HepG2 (cell line): Measurements from ENCODE around the gene MRPS18C. TPM values are rescaled to one million over a fixed set of nuclear protein-coding genes. Genes with fewer than 3 reads are reported as not detected.

Experiments used
- ATAC-seq: fragments of 200-7000 bp; cut with Tn5 transposase; 3 replicates; pipeline ENCODE4 v1.9.1; 2020; ENCODE audit warnings: mild to moderate bottlenecking, moderate library complexity
- BruUV-seq: library from RNA; stranded (reverse); fragments of 400-500 nt; replicated peaks from 2 replicates; lab custom pipeline; 2021; lab: Mats Ljungman, UMichigan
- CTCF ChIA-PET: fragments of 300-600 bp; formaldehyde crosslinking; extraction: SDS; loops from one replicate; lab custom pipeline; 2021; ENCODE audit warnings: low total read pairs, inconsistent platforms, low intra/inter-chr PET ratio; lab: Yijun Ruan, JAX
- POLR2A ChIA-PET: fragments of 350-600 bp; sonication (Branson Sonifier 250); formaldehyde crosslinking; loops from one replicate; lab custom pipeline; 2020; ENCODE audit warnings: antibody characterized with exemption, inconsistent platforms; lab: Yijun Ruan, JAX
- DNase-seq: peaks from one replicate; pipeline ENCODE4 v3.0.0-alpha.2; 2015; ENCODE audit warnings: low spot score
- FAIRE-seq: peaks from 3 replicates; lab custom pipeline; 2011; peaks lifted over from hg19 to GRCh38; lab: Jason Lieb, UNC
- H2AFZ ChIP-seq: one replicate; pipeline ENCODE4 v1.6.1; 2011; ENCODE audit warnings: low read length, inconsistent platforms
- H3K27ac ChIP-seq: fragments of 300-600 bp; 3 replicates; pipeline ENCODE4 v1.8.0; 2011; ENCODE audit warnings: mixed run types, mild to moderate bottlenecking, mixed read lengths, low read length, inconsistent platforms; ENCODE audit not compliant: insufficient read depth; ENCODE audit errors: extremely low read length
- H3K27me3 ChIP-seq, 2 experiments: fragments of 200-600 bp in 1 of 2; 2 replicates in 1 of 2; 3 replicates in 1 of 2; pipeline versions ENCODE4 v1.6.0 to v1.8.0; 2011; ENCODE audit warnings: low read length in 2 of 2, mild to moderate bottlenecking in 2 of 2, moderate library complexity in 2 of 2, inconsistent platforms in 1 of 2; ENCODE audit not compliant: insufficient read depth in 2 of 2, control insufficient read depth in 1 of 2
- H3K36me3 ChIP-seq, 2 experiments: fragments of 200-600 bp in 1 of 2; replicated peaks in 1 of 2; 2 replicates in 1 of 2; 3 replicates in 1 of 2; pipeline versions ENCODE4 v1.5.1 to v1.8.0; 2011; ENCODE audit warnings: low read length in 2 of 2, inconsistent platforms in 1 of 2; ENCODE audit not compliant: insufficient read depth in 2 of 2, control insufficient read depth in 1 of 2
- H3K4me1 ChIP-seq: 2 replicates; pipeline ENCODE4 v1.5.1; 2012; ENCODE audit warnings: low read length, inconsistent platforms; ENCODE audit not compliant: insufficient read depth
- H3K4me2 ChIP-seq: 2 replicates; pipeline ENCODE4 v1.6.0; 2011; ENCODE audit warnings: low read depth, low read length, inconsistent platforms
- H3K4me3 ChIP-seq, 3 experiments: fragments of 200-600 bp in 1 of 3; sonication (generic), shearing (Covaris generic) in 1 of 3; replicated peaks in 1 of 3; 2 replicates each; pipeline ENCODE4 v1.5.1; 2011 to 2016; ENCODE audit warnings: low read length in 3 of 3, inconsistent platforms in 2 of 3, low read depth in 2 of 3, mild to moderate bottlenecking in 2 of 3, control low read depth in 1 of 3, mixed read lengths in 1 of 3; ENCODE audit not compliant: insufficient read depth in 1 of 3
- H3K79me2 ChIP-seq: one replicate; pipeline ENCODE4 v1.6.1; 2011; ENCODE audit warnings: low read length, inconsistent platforms; ENCODE audit not compliant: insufficient read depth
- H3K9ac ChIP-seq: 2 replicates; pipeline ENCODE4 v1.6.0; 2011; ENCODE audit warnings: mild to moderate bottlenecking, low read depth, low read length, inconsistent platforms; ENCODE audit not compliant: insufficient read depth
- H3K9me3 ChIP-seq: 2 replicates; pipeline ENCODE4 v1.5.1; 2012; ENCODE audit warnings: mild to moderate bottlenecking, low read length
- H4K20me1 ChIP-seq: 2 replicates; pipeline ENCODE4 v1.6.0; 2011; ENCODE audit warnings: inconsistent platforms, mild to moderate bottlenecking, low read length, moderate library complexity; ENCODE audit not compliant: insufficient read depth
- ADNP ChIP-seq: sonication (generic); formaldehyde crosslinking; IDR thresholded peaks from 2 replicates; pipeline ENCODE4 v1.4.0; 2020; ENCODE audit warnings: missing genetic modification reagents
- ATRX ChIP-seq: sonication (generic); formaldehyde crosslinking; IDR thresholded peaks from 2 replicates; pipeline ENCODE4 v1.4.0; 2020; ENCODE audit warnings: missing genetic modification reagents, borderline replicate concordance
- GABPA ChIP-seq, 2 experiments: IDR thresholded peaks; 2 replicates each; pipeline ENCODE4 v1.6.1; 2011 to 2016; ENCODE audit warnings: low read depth in 2 of 2, low read length in 1 of 2, missing biosample characterization in 1 of 2, missing genetic modification characterization in 1 of 2
- ISX ChIP-seq: sonication (generic); formaldehyde crosslinking; conservative IDR thresholded peaks from 2 replicates; pipeline ENCODE4 v1.5.0; 2020; ENCODE audit warnings: missing genetic modification reagents
- KDM5A ChIP-seq: fragments of 200-600 bp; sonication (generic); IDR thresholded peaks from 2 replicates; pipeline ENCODE4 v1.7.0; 2018; ENCODE audit warnings: antibody characterized with exemption, mild to moderate bottlenecking, low read length, borderline replicate concordance
- NKX3-1 ChIP-seq: sonication (generic); formaldehyde crosslinking; IDR thresholded peaks from 2 replicates; pipeline ENCODE4 v1.5.0; 2020; ENCODE audit warnings: missing genetic modification reagents
- PHF8 ChIP-seq: sonication (generic); formaldehyde crosslinking; IDR thresholded peaks from 2 replicates; pipeline ENCODE4 v1.5.0; 2020; ENCODE audit warnings: missing genetic modification reagents
- PITX1 ChIP-seq: sonication (generic); formaldehyde crosslinking; IDR thresholded peaks from 2 replicates; pipeline ENCODE4 v1.5.1; 2020; ENCODE audit warnings: mild to moderate bottlenecking, missing genetic modification reagents
- RAD51 ChIP-seq: fragments of 450-650 bp; IDR thresholded peaks from 2 replicates; pipeline ENCODE4 v1.6.1; 2016; ENCODE audit warnings: borderline replicate concordance
- SP140L ChIP-seq: sonication (generic); formaldehyde crosslinking; IDR thresholded peaks from 2 replicates; pipeline ENCODE4 v1.4.0; 2020; ENCODE audit warnings: missing genetic modification reagents, borderline replicate concordance
- THYN1 ChIP-seq: sonication (generic); formaldehyde crosslinking; IDR thresholded peaks from 2 replicates; pipeline ENCODE4 v1.8.1; 2023; ENCODE audit warnings: low read depth, mild to moderate bottlenecking, moderate library complexity, missing genetic modification reagents, borderline replicate concordance
- TP53 ChIP-seq: sonication (generic); formaldehyde crosslinking; conservative IDR thresholded peaks from 2 replicates; pipeline ENCODE4 v1.4.0; 2020; ENCODE audit warnings: missing genetic modification reagents
- ZNF20 ChIP-seq: sonication (generic); formaldehyde crosslinking; IDR thresholded peaks from 2 replicates; pipeline ENCODE4 v1.4.0; 2020; ENCODE audit warnings: mild to moderate bottlenecking, moderate library complexity, missing genetic modification reagents
- ZNF234 ChIP-seq: sonication (generic); formaldehyde crosslinking; conservative IDR thresholded peaks from 2 replicates; pipeline ENCODE4 v1.5.1; 2020; ENCODE audit warnings: mild to moderate bottlenecking, missing genetic modification reagents
- WGBS: methylation state at CpG from one replicate; pipeline ENCODE4 v1.1.6; 2017; ENCODE audit warnings: low lambda C conversion rate; 5-methylcytosine and 5-hydroxymethylcytosine counted together
- in situ Hi-C: cut with HindIII; loops from 2 replicates; pipeline ENCODE4 v1.10.0; 2017; ENCODE audit warnings: low pct_unique_long_range_greater_than_20kb; ENCODE audit not compliant: extremely low pct_ligation_motif_present
- intact Hi-C: fragments of 100-400 bp; cut with micrococcal nuclease; formaldehyde crosslinking; loops from one replicate; pipeline ENCODE4 v1.10.0; 2022; ENCODE audit not compliant: unreplicated experiment
- polyA plus RNA-seq, 8 experiments: library from polyadenylated mRNA; depleted of rRNA in 3 of 8; stranded (reverse) in 7 of 8; unstranded in 1 of 8; fragments of >200 nt; fragmentation: Illumina TruSeq in 4 of 8; extraction: Trizol in 4 of 8; gene quantifications; 2 replicates each; pipeline versions ENCODE4 v1.2.1 to v1.2.3, GENCODE V29; 2011 to 2016; ENCODE audit warnings: low read depth in 4 of 8, missing spikeins in 1 of 8, mixed read lengths in 1 of 8; ENCODE audit not compliant: insufficient read depth in 1 of 8
- total RNA-seq, 5 experiments: library from RNA; depleted of rRNA; stranded (reverse); fragments of >200 nt; fragmentation: Illumina TruSeq; extraction: Trizol; gene quantifications; 2 replicates each; pipeline ENCODE4 v1.2.3, GENCODE V29; 2016; ENCODE audit warnings: low read depth in 1 of 5
- TF ChIP-seq, protein P1 (sequence below): sonication (generic); formaldehyde crosslinking; IDR thresholded peaks from 2 replicates; pipeline ENCODE4 v1.8.1; 2022; ENCODE audit warnings: mild to moderate bottlenecking, missing genetic modification reagents
- TF ChIP-seq, protein P2 (sequence below): sonication (generic); formaldehyde crosslinking; IDR thresholded peaks from 2 replicates; pipeline ENCODE4 v1.4.0; 2020; ENCODE audit warnings: missing genetic modification reagents
- TF ChIP-seq, protein P3 (sequence below): sonication (generic); formaldehyde crosslinking; IDR thresholded peaks from 2 replicates; pipeline ENCODE4 v1.5.0; 2020; ENCODE audit warnings: mild to moderate bottlenecking, missing genetic modification reagents, borderline replicate concordance

Gene MRPS18C
- total and polyA plus RNA-seq, 2 of the 13 experiments (the other 11 are each of a cell fraction or from before 2014, with no cell fraction given), result 45.4 to 124 TPM

DNA sequence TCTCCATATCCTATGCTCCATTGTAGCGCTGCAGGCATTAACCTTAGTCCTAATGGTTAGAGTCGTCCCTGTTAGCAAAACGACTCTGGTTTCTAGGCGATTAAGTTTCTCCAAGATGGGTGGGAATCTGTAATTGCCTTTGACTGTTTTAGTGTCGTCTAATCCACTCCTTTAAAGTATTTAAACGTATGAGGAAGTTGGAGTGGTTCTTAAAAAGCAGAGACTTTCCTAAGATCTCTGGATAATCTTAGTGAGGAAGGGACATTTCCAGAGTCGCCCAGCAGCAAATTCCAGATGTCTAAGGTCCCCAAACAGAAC, 285 bp downstream of the MRPS18C start:
- Histone ChIP-seq H3K4me1 (peaks cover 29% of the 10 kb centered on the region), H2AFZ (peak overlapping the region; percentile 78), H3K27me3 (no peaks in the 10 kb centered on the region; a peak in 1 of 5 replicates), H4K20me1 (no peaks in the 10 kb centered on the region), H3K9me3 (no peaks in the 10 kb centered on the region), H3K79me2 (peaks cover 42% of the 10 kb centered on the region), H3K4me3 (peak overlapping the region; percentile 78 to 98 (median 90)), H3K27ac (peak overlapping the region; percentile 93), H3K9ac (peak overlapping the region; percentile 94), H3K4me2 (peak overlapping the region; percentile 67), H3K36me3 (peaks cover 2 to 16% of the 10 kb centered on the region in 2 experiments; a peak in 3 of 5 replicates)
- CTCF ChIA-PET, result no interaction called here
- ATAC-seq (no peak), DNase-seq (no peak), FAIRE-seq (no peak)
- WGBS, result 1% methylated on average over 7 of the region's 7 CpGs
- in situ Hi-C loops, result no loop called here
- BruUV-seq, result TSS peak; percentile 83
- intact Hi-C loops, result loop anchor here (10.0 kb wide), 1 partner anchor 171 kb away; the partner anchor contains the start of gene COQ2
- POLR2A ChIA-PET, result interaction anchor here (1.0 to 2.1 kb wide), 7 partner anchors 15 to 421 kb away, joined by 3 to 29 read pairs (median 5); partner anchors contain the start of genes ABRAXAS1, COPS4 and COQ2
- no peak for TF ChIP-seq ATRX (CRISPR knock-in tag)
- 0 out of 2 replicates have a peak, but pooled peaks have one; percentile 20 for TF ChIP-seq SP140L (CRISPR knock-in tag)
- 0 out of 2 replicates have a peak, but pooled peaks have one; percentile 5 for TF ChIP-seq PITX1 (CRISPR knock-in tag)
- TF ChIP-seq, protein P1, sequence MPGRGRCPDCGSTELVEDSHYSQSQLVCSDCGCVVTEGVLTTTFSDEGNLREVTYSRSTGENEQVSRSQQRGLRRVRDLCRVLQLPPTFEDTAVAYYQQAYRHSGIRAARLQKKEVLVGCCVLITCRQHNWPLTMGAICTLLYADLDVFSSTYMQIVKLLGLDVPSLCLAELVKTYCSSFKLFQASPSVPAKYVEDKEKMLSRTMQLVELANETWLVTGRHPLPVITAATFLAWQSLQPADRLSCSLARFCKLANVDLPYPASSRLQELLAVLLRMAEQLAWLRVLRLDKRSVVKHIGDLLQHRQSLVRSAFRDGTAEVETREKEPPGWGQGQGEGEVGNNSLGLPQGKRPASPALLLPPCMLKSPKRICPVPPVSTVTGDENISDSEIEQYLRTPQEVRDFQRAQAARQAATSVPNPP (CRISPR knock-in tag), result 0 out of 2 replicates have a peak, but pooled peaks have one; percentile 3
- no peak for TF ChIP-seq ADNP
- TF ChIP-seq KDM5A, result peak; percentile 95
- TF ChIP-seq GABPA (IDR thresholded peaks at IDR 0.05; ENCODE audit: low read depth, low read length), result no peak
- 0 out of 2 replicates have a peak, but pooled peaks have one; percentile 48 for TF ChIP-seq GABPA (CRISPR knock-in tag; IDR thresholded peaks at IDR 0.05; ENCODE audit: low read depth)
- peak; percentile 23; the same call in 1 of the 2 replicates for TF ChIP-seq PHF8
- TF ChIP-seq ISX, result 0 out of 2 replicates have a peak, but pooled peaks have one; percentile 42
- 0 out of 2 replicates have a peak, but pooled peaks have one; percentile 14 for TF ChIP-seq THYN1 (CRISPR knock-in tag)
- no peak for TF ChIP-seq ZNF234 (CRISPR knock-in tag)
- peak; percentile 5; the same call in 1 of the 2 replicates for TF ChIP-seq NKX3-1 (CRISPR knock-in tag)
- TF ChIP-seq, protein P2, sequence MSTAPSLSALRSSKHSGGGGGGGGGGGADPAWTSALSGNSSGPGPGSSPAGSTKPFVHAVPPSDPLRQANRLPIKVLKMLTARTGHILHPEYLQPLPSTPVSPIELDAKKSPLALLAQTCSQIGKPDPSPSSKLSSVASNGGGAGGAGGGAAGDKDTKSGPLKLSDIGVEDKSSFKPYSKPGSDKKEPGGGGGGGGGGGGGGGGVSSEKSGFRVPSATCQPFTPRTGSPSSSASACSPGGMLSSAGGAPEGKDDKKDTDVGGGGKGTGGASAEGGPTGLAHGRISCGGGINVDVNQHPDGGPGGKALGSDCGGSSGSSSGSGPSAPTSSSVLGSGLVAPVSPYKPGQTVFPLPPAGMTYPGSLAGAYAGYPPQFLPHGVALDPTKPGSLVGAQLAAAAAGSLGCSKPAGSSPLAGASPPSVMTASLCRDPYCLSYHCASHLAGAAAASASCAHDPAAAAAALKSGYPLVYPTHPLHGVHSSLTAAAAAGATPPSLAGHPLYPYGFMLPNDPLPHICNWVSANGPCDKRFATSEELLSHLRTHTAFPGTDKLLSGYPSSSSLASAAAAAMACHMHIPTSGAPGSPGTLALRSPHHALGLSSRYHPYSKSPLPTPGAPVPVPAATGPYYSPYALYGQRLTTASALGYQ, result 0 out of 2 replicates have a peak, but pooled peaks have one; percentile 12
- TF ChIP-seq ZNF20 (CRISPR knock-in tag), result 0 out of 2 replicates have a peak, but pooled peaks have one; percentile 12
- TF ChIP-seq RAD51, result no peak
- TF ChIP-seq, protein P3, sequence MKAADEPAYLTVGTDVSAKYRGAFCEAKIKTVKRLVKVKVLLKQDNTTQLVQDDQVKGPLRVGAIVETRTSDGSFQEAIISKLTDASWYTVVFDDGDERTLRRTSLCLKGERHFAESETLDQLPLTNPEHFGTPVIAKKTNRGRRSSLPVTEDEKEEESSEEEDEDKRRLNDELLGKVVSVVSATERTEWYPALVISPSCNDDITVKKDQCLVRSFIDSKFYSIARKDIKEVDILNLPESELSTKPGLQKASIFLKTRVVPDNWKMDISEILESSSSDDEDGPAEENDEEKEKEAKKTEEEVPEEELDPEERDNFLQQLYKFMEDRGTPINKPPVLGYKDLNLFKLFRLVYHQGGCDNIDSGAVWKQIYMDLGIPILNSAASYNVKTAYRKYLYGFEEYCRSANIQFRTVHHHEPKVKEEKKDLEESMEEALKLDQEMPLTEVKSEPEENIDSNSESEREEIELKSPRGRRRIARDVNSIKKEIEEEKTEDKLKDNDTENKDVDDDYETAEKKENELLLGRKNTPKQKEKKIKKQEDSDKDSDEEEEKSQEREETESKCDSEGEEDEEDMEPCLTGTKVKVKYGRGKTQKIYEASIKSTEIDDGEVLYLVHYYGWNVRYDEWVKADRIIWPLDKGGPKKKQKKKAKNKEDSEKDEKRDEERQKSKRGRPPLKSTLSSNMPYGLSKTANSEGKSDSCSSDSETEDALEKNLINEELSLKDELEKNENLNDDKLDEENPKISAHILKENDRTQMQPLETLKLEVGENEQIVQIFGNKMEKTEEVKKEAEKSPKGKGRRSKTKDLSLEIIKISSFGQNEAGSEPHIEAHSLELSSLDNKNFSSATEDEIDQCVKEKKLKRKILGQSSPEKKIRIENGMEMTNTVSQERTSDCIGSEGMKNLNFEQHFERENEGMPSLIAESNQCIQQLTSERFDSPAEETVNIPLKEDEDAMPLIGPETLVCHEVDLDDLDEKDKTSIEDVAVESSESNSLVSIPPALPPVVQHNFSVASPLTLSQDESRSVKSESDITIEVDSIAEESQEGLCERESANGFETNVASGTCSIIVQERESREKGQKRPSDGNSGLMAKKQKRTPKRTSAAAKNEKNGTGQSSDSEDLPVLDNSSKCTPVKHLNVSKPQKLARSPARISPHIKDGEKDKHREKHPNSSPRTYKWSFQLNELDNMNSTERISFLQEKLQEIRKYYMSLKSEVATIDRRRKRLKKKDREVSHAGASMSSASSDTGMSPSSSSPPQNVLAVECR, result peak; percentile 21; the same call in 1 of the 2 replicates
- TF ChIP-seq TP53 (CRISPR knock-in tag), result 0 out of 2 replicates have a peak, but pooled peaks have one; percentile 1
